K562 (cell line): ENCODE data around the gene DLGAP1. TPM values are rescaled to one million over a fixed set of nuclear protein-coding genes. Genes with fewer than 3 reads are reported as not detected.

Experiments used
- ATAC-seq: fragments of 200-7000 bp; cut with Tn5 transposase; 3 replicates; pipeline ENCODE4 v1.9.1; 2020; ENCODE audit warnings: moderate library complexity
- BruUV-seq: library from RNA; stranded (reverse); fragments of 400-500 nt; replicated peaks from 2 replicates; lab custom pipeline; 2021; lab: Mats Ljungman, UMichigan
- CTCF ChIA-PET: fragments of 300-600 bp; formaldehyde crosslinking; extraction: SDS; loops from one replicate; lab custom pipeline; 2021; ENCODE audit warnings: low intra/inter-chr PET ratio; lab: Yijun Ruan, JAX
- POLR2A ChIA-PET: fragments of 300-600, 350-650 bp; sonication (Branson Sonifier 250); formaldehyde crosslinking; extraction: SDS; loops from one replicate; lab custom pipeline; 2021; ENCODE audit warnings: antibody characterized with exemption, inconsistent platforms; lab: Yijun Ruan, JAX
- DNase-seq, 4 experiments: peaks; one replicate each; pipeline versions ENCODE4 v3.0.0 to v3.0.0-alpha.2; 2011 to 2018; ENCODE audit warnings: low spot score in 3 of 4, mixed read lengths in 3 of 4; ENCODE audit errors: extremely low read depth in 1 of 4
- FAIRE-seq: peaks from 2 replicates; lab custom pipeline; 2011; peaks lifted over from hg19 to GRCh38; lab: Jason Lieb, UNC
- H2AFZ ChIP-seq: 2 replicates; pipeline ENCODE4 v1.6.0; 2011; ENCODE audit warnings: low read depth, low read length, control low read depth, inconsistent platforms
- H3K27ac ChIP-seq: fragments of 200-600 bp; 3 replicates; pipeline ENCODE4 v1.8.0; 2011; ENCODE audit warnings: low read depth, mild to moderate bottlenecking, control low read depth, inconsistent platforms, low read length, moderate library complexity, mixed read lengths; ENCODE audit errors: extremely low read depth
- H3K27me3 ChIP-seq, 2 experiments: fragments of 300-600 bp in 1 of 2; 2 replicates in 1 of 2; 3 replicates in 1 of 2; pipeline versions ENCODE4 v1.6.0 to v1.8.0; 2011; ENCODE audit warnings: inconsistent platforms in 2 of 2, low read length in 2 of 2, mild to moderate bottlenecking in 1 of 2, mixed read lengths in 1 of 2, moderate library complexity in 1 of 2; ENCODE audit not compliant: control insufficient read depth in 2 of 2, insufficient read depth in 2 of 2
- H3K36me3 ChIP-seq: fragments of 300-600 bp; 3 replicates; pipeline ENCODE4 v1.8.0; 2011; ENCODE audit warnings: mild to moderate bottlenecking, low read length, inconsistent platforms; ENCODE audit not compliant: control insufficient read depth, insufficient read depth
- H3K4me1 ChIP-seq, 2 experiments: fragments of 200-600 bp in 1 of 2; replicated peaks in 1 of 2; 2 replicates in 1 of 2; 3 replicates in 1 of 2; pipeline versions ENCODE4 v1.5.1 to v1.8.0; 2011; ENCODE audit warnings: inconsistent platforms in 2 of 2, low read length in 2 of 2, mild to moderate bottlenecking in 1 of 2, mixed read lengths in 1 of 2, moderate library complexity in 1 of 2; ENCODE audit not compliant: control insufficient read depth in 2 of 2, insufficient read depth in 2 of 2
- H3K4me2 ChIP-seq: 2 replicates; pipeline ENCODE4 v1.6.1; 2011; ENCODE audit warnings: low read length, control low read depth, inconsistent platforms, mixed read lengths; ENCODE audit not compliant: insufficient read depth
- H3K4me3 ChIP-seq: fragments of 200-600 bp; sonication (generic), shearing (Covaris generic); 2 replicates; pipeline ENCODE4 v1.5.1; 2016; ENCODE audit warnings: control low read depth, inconsistent platforms
- H3K79me2 ChIP-seq: fragments of 200-600 bp; 3 replicates; pipeline ENCODE4 v1.8.0; 2011; ENCODE audit warnings: low read length, inconsistent platforms; ENCODE audit not compliant: control insufficient read depth, insufficient read depth
- H3K9ac ChIP-seq, 2 experiments: 2 replicates each; pipeline versions ENCODE4 v1.6.0 to v1.6.1; 2011; ENCODE audit warnings: low read depth in 2 of 2, low read length in 2 of 2, control low read depth in 1 of 2, inconsistent platforms in 1 of 2, mild to moderate bottlenecking in 1 of 2, mixed read lengths in 1 of 2; ENCODE audit not compliant: insufficient read depth in 1 of 2
- H3K9me1 ChIP-seq: one replicate; pipeline ENCODE4 v1.6.0; 2011; ENCODE audit warnings: inconsistent platforms, mild to moderate bottlenecking, low read length, moderate library complexity; ENCODE audit not compliant: control insufficient read depth, insufficient read depth
- H3K9me3 ChIP-seq: replicated peaks from 2 replicates; pipeline ENCODE4 v1.5.1; 2011; ENCODE audit warnings: low read depth, low read length, inconsistent platforms; ENCODE audit not compliant: control insufficient read depth, insufficient read depth
- H4K20me1 ChIP-seq: replicated peaks from 2 replicates; pipeline ENCODE4 v1.6.1; 2011; ENCODE audit warnings: low read length, inconsistent platforms, mixed read lengths; ENCODE audit not compliant: control insufficient read depth, insufficient read depth
- ARID2 ChIP-seq: fragments of 450-650 bp; IDR thresholded peaks from 2 replicates; pipeline ENCODE4 v1.6.1; 2017; ENCODE audit warnings: antibody characterized with exemption, mild to moderate bottlenecking
- CBX8 ChIP-seq: fragments of 200-600 bp; sonication (generic); IDR thresholded peaks from 2 replicates; pipeline ENCODE4 v1.6.1; 2012; ENCODE audit warnings: borderline replicate concordance, mixed run types, low read depth, mild to moderate bottlenecking, moderate library complexity, mixed read lengths, low read length, control low read depth, inconsistent platforms; ENCODE audit not compliant: poor library complexity, severe bottlenecking; ENCODE audit errors: extremely low read depth
- DPF2 ChIP-seq: fragments of 450-650 bp; IDR thresholded peaks from 2 replicates; pipeline ENCODE4 v1.6.1; 2016
- E4F1 ChIP-seq: fragments of 250-450 bp; sonication (Bioruptor Pico); IDR thresholded peaks from 2 replicates; pipeline ENCODE4 v1.5.0; 2021; ENCODE audit warnings: mild to moderate bottlenecking, borderline replicate concordance
- ETV6 ChIP-seq, 3 experiments: fragments of 150-350 bp in 1 of 3; sonication (generic) in 1 of 3; formaldehyde crosslinking in 1 of 3; IDR thresholded peaks; 2 replicates each; pipeline versions ENCODE4 v1.6.1 to v1.8.0; 2014 to 2022; ENCODE audit warnings: borderline replicate concordance in 2 of 3, low read depth in 2 of 3, antibody characterized with exemption in 1 of 3, low read length in 1 of 3, mild to moderate bottlenecking in 1 of 3, missing genetic modification reagents in 1 of 3
- HDAC1 ChIP-seq, 2 experiments: fragments of 450-650 bp; IDR thresholded peaks; 2 replicates each; pipeline ENCODE4 v1.6.1; 2016 to 2017; ENCODE audit warnings: inconsistent platforms in 1 of 2, mild to moderate bottlenecking in 1 of 2, moderate library complexity in 1 of 2
- HMG20A ChIP-seq: fragments of 450-650 bp; formaldehyde crosslinking; conservative IDR thresholded peaks from 2 replicates; pipeline ENCODE4 v1.4.0; 2020; ENCODE audit warnings: mild to moderate bottlenecking, mixed read lengths
- MECOM ChIP-seq: fragments of 250-450 bp; sonication (Bioruptor Pico); IDR thresholded peaks from 2 replicates; pipeline ENCODE4 v1.8.0; 2022; ENCODE audit warnings: inconsistent platforms
- PML ChIP-seq: IDR thresholded peaks from 2 replicates; pipeline ENCODE4 v1.6.1; 2012; ENCODE audit warnings: low read length, inconsistent platforms
- PRDM10 ChIP-seq: fragments of 450-650 bp; IDR thresholded peaks from 2 replicates; pipeline ENCODE4 v1.6.1; 2018; ENCODE audit not compliant: partially characterized antibody
- PTRF ChIP-seq: fragments of 450-650 bp; IDR thresholded peaks from 2 replicates; pipeline ENCODE4 v1.6.1; 2016; ENCODE audit warnings: mild to moderate bottlenecking, missing genetic modification characterization, missing compliant biosample characterization
- WGBS: fragments of 100-300 bp; shearing (Covaris generic); methylation state at CpG from one replicate; pipeline ENCODE4 v1.1.6; 2016; ENCODE audit warnings: low coverage, mixed read lengths; ENCODE audit not compliant: insufficient coverage; ENCODE audit errors: missing lambda C conversion rate; 5-methylcytosine and 5-hydroxymethylcytosine counted together
- in situ Hi-C: fragments of 300-500 bp; cut with MboI; formaldehyde crosslinking; loops from 4 replicates; pipeline ENCODE4 v1.15.0; 2018; ENCODE audit warnings: inconsistent platforms, mixed read lengths
- intact Hi-C: fragments of 100-400 bp; cut with micrococcal nuclease; formaldehyde crosslinking; loops from 2 replicates; pipeline ENCODE4 v1.14.2; 2022
- polyA plus RNA-seq, 8 experiments: library from polyadenylated mRNA; depleted of rRNA in 4 of 8; stranded (reverse) in 5 of 8; unstranded in 3 of 8; fragments of >200 nt; fragmentation: Nextera tagmentation in 2 of 8; fragmentation: Illumina TruSeq in 1 of 8; extraction: Ambion mirVana in 2 of 8; extraction: Trizol in 1 of 8; gene quantifications; 2 replicates each; pipeline versions ENCODE4 v1.2.1 to v1.2.3, GENCODE V29; 2011 to 2014; ENCODE audit warnings: inconsistent platforms in 1 of 8, missing spikeins in 1 of 8
- total RNA-seq, 7 experiments: library from RNA; depleted of rRNA in 6 of 7; stranded (reverse); fragments of >200 nt in 6 of 7; fragmentation: Illumina TruSeq in 2 of 7; extraction: Trizol in 2 of 7; gene quantifications; 2 replicates each; pipeline versions ENCODE4 v1.2.1 to v1.2.3, GENCODE V29; 2011 to 2021; ENCODE audit warnings: low replicate concordance in 1 of 7
- TF ChIP-seq, protein P1 (sequence below): fragments of 250-450 bp; sonication (Bioruptor Pico); IDR thresholded peaks from 2 replicates; pipeline ENCODE4 v1.5.0; 2022; ENCODE audit warnings: mild to moderate bottlenecking

Gene DLGAP1
- total and polyA plus RNA-seq, 9 of the 15 experiments (the other 6 are each of a cell fraction or from before 2014, with no cell fraction given) = 0.04 to 0.22 (median 0.08) TPM

DNA sequence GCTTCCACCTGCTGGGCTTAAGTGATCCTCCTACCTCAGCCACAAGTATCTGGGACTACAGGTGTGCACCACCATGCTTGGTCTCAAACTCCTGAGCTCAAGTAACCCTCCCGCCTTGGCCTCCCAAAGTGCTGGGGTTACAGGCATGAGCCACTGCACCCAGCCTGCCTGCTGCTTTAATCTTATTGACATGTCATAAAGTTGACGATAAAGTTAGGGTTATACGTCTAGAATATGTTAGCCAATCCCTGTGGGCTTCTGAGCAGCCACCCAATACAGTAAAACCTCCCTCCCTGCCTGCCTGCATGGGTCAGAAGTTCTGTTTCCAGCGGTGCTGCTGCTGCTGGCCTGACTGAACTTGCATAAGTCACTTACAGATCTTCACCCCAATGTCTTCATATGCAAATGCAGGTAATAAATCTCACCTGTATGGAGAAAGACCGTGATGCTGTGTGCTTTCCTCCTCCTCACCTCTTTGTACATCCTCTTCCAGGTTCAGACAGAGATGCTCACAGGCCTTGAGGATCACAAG lies 975.1 kb downstream of the DLGAP1 start:
- no TSS peak for BruUV-seq
- 21% methylated on average over 5 of the region's 5 CpGs for WGBS
- H3K79me2 ChIP-seq = no peaks in the 10 kb centered on the region
- FAIRE-seq (no peak), DNase-seq (no peak), ATAC-seq (no peak)
- H3K4me3 ChIP-seq = no peak overlapping the region
- H3K4me1 ChIP-seq = peaks cover 0 to 11% of the 10 kb centered on the region in 2 experiments; a peak in 4 of 5 replicates
- H3K36me3 ChIP-seq = no peaks in the 10 kb centered on the region
- POLR2A ChIA-PET = no interaction called here
- CTCF ChIA-PET = no interaction called here
- no peaks in the 10 kb centered on the region for H3K27me3 ChIP-seq
- intact Hi-C loops = no loop called here
- H3K4me2 ChIP-seq = no peak overlapping the region
- in situ Hi-C loops = loop anchor here (5.0 kb wide), 1 partner anchor 97 kb away; no protein-coding TSS in a partner anchor
- no peaks in the 10 kb centered on the region for H4K20me1 ChIP-seq
- H3K9me1 ChIP-seq = no peaks in the 10 kb centered on the region
- H3K9ac ChIP-seq = no peak overlapping the region
- no peak overlapping the region for H3K27ac ChIP-seq
- H2AFZ ChIP-seq = no peak overlapping the region; the same call in 1 of the 2 replicates
- no peaks in the 10 kb centered on the region for H3K9me3 ChIP-seq
- TF ChIP-seq CBX8 (no peak), MECOM (no peak), ETV6 (IDR thresholded peaks at IDR 0.05; ENCODE audit: borderline replicate concordance in 1 of 2, low read depth in 2 of 2, low read length in 1 of 2) (no peak), ETV6 (CRISPR knock-in tag; IDR thresholded peaks at IDR 0.05; ENCODE audit: borderline replicate concordance) (no peak), ARID2 (no peak), E4F1 (no peak), HMG20A (CRISPR knock-in tag) (no peak), PRDM10 (no peak), PTRF (tag) (no peak), DPF2 (no peak), PML (no peak), HDAC1 (IDR thresholded peaks at IDR 0.05) (no peak)
- TF ChIP-seq, protein P1, sequence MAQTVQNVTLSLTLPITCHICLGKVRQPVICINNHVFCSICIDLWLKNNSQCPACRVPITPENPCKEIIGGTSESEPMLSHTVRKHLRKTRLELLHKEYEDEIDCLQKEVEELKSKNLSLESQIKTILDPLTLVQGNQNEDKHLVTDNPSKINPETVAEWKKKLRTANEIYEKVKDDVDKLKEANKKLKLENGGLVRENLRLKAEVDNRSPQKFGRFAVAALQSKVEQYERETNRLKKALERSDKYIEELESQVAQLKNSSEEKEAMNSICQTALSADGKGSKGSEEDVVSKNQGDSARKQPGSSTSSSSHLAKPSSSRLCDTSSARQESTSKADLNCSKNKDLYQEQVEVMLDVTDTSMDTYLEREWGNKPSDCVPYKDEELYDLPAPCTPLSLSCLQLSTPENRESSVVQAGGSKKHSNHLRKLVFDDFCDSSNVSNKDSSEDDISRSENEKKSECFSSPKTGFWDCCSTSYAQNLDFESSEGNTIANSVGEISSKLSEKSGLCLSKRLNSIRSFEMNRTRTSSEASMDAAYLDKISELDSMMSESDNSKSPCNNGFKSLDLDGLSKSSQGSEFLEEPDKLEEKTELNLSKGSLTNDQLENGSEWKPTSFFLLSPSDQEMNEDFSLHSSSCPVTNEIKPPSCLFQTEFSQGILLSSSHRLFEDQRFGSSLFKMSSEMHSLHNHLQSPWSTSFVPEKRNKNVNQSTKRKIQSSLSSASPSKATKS (CRISPR knock-in tag) = no peak
